IMR-90 (cell line): Measurements from ENCODE around the gene NF1. TPM values are rescaled to one million over a fixed set of nuclear protein-coding genes. Genes with fewer than 3 reads are reported as not detected.

Experiments
- ATAC-seq: fragments of 200-7000 bp; cut with Tn5 transposase; 2 replicates; pipeline ENCODE4 v1.9.1; 2020; ENCODE audit warnings: low read depth, mild to moderate bottlenecking, moderate library complexity
- BruUV-seq: library from RNA; stranded (reverse); fragments of 400-500 nt; replicated peaks from 2 replicates; lab custom pipeline; 2021; lab: Mats Ljungman, UMichigan
- CTCF ChIA-PET: fragments of 300-600 bp; formaldehyde crosslinking; extraction: SDS; loops from one replicate; lab custom pipeline; 2021; ENCODE audit warnings: antibody characterized with exemption; lab: Yijun Ruan, JAX
- POLR2A ChIA-PET: fragments of 300-600 bp; sonication (Branson Sonifier 250); formaldehyde crosslinking; loops from one replicate; lab custom pipeline; 2022; ENCODE audit warnings: antibody characterized with exemption; ENCODE audit not compliant: unreplicated experiment; lab: Charles Lee
- DNase-seq: peaks from one replicate; pipeline ENCODE4 v3.0.0; 2013
- H2AFZ ChIP-seq: replicated peaks from 2 replicates; pipeline ENCODE3; 2013; ENCODE audit warnings: low read length, mild to moderate bottlenecking; ENCODE audit not compliant: poor library complexity
- H2AK5ac ChIP-seq: 2 replicates; pipeline ENCODE4 v1.6.1; 2013; ENCODE audit warnings: low read depth, low read length, inconsistent platforms
- H2AK9ac ChIP-seq: replicated peaks from 2 replicates; pipeline ENCODE3; 2013; ENCODE audit warnings: mild to moderate bottlenecking, low read depth, low read length, moderate library complexity; ENCODE audit not compliant: poor library complexity
- H2BK120ac ChIP-seq: 2 replicates; pipeline ENCODE4 v1.6.1; 2013; ENCODE audit warnings: low read depth, low read length, inconsistent platforms
- H2BK15ac ChIP-seq: 3 replicates; pipeline ENCODE4 v1.6.1; 2013; ENCODE audit warnings: low read depth, low read length, inconsistent platforms
- H2BK20ac ChIP-seq: 2 replicates; pipeline ENCODE4 v1.6.1; 2013; ENCODE audit warnings: low read depth, mild to moderate bottlenecking, inconsistent platforms, low read length, moderate library complexity
- H2BK5ac ChIP-seq: 2 replicates; pipeline ENCODE4 v1.6.1; 2013; ENCODE audit warnings: mild to moderate bottlenecking, low read depth, low read length, inconsistent platforms; ENCODE audit not compliant: poor library complexity, severe bottlenecking
- H3K14ac ChIP-seq: replicated peaks from 2 replicates; pipeline ENCODE4 v1.6.1; 2013; ENCODE audit warnings: low read depth, low read length, inconsistent platforms
- H3K18ac ChIP-seq: 2 replicates; pipeline ENCODE4 v1.6.1; 2013; ENCODE audit warnings: low read depth, low read length, control low read depth
- H3K23ac ChIP-seq: 2 replicates; pipeline ENCODE4 v1.6.1; 2013; ENCODE audit warnings: low read depth, low read length, inconsistent platforms
- H3K27ac ChIP-seq: 2 replicates; pipeline ENCODE4 v1.5.1; 2013; ENCODE audit warnings: mild to moderate bottlenecking, control low read depth, low read length; ENCODE audit not compliant: insufficient read depth
- H3K27me3 ChIP-seq: 2 replicates; pipeline ENCODE4 v1.6.1; 2013; ENCODE audit warnings: low read length; ENCODE audit not compliant: control insufficient read depth, insufficient read depth
- H3K36me3 ChIP-seq: 2 replicates; pipeline ENCODE4 v1.6.1; 2013; ENCODE audit warnings: low read length, mixed read lengths; ENCODE audit not compliant: control insufficient read depth, insufficient read depth
- H3K4ac ChIP-seq: 2 replicates; pipeline ENCODE4 v1.6.1; 2013; ENCODE audit warnings: low read depth, low read length, inconsistent platforms
- H3K4me1 ChIP-seq: 2 replicates; pipeline ENCODE4 v1.6.1; 2013; ENCODE audit warnings: low read length, mixed read lengths; ENCODE audit not compliant: control insufficient read depth, insufficient read depth
- H3K4me2 ChIP-seq: 2 replicates; pipeline ENCODE4 v1.6.1; 2013; ENCODE audit warnings: low read depth, mild to moderate bottlenecking, control low read depth, low read length, moderate library complexity
- H3K4me3 ChIP-seq: 2 replicates; pipeline ENCODE4 v1.5.1; 2013; ENCODE audit warnings: low read depth, mild to moderate bottlenecking, control low read depth, low read length, moderate library complexity; ENCODE audit not compliant: insufficient read depth
- H3K56ac ChIP-seq: 2 replicates; pipeline ENCODE4 v1.6.1; 2013; ENCODE audit warnings: low read length, inconsistent platforms; ENCODE audit not compliant: insufficient read depth; ENCODE audit errors: extremely low read depth
- H3K79me1 ChIP-seq, 2 experiments: 2 replicates each; pipeline ENCODE4 v1.6.1; 2013; ENCODE audit warnings: low read length in 2 of 2, inconsistent platforms in 1 of 2, low read depth in 1 of 2
- H3K9ac ChIP-seq: 2 replicates; pipeline ENCODE4 v1.6.1; 2013; ENCODE audit warnings: low read depth, low read length, control low read depth
- H3K9me1 ChIP-seq: 2 replicates; pipeline ENCODE4 v1.6.1; 2013; ENCODE audit warnings: low read length, inconsistent platforms; ENCODE audit not compliant: insufficient read depth
- H3K9me3 ChIP-seq: 2 replicates; pipeline ENCODE4 v1.6.1; 2013; ENCODE audit warnings: low read length; ENCODE audit not compliant: control insufficient read depth, insufficient read depth
- H4K20me1 ChIP-seq: 2 replicates; pipeline ENCODE4 v1.6.1; 2013; ENCODE audit warnings: low read length, inconsistent platforms; ENCODE audit not compliant: insufficient read depth
- H4K5ac ChIP-seq: 2 replicates; pipeline ENCODE4 v1.6.1; 2013; ENCODE audit warnings: mild to moderate bottlenecking, low read depth, low read length, control low read depth
- H4K8ac ChIP-seq, 2 experiments: 2 replicates each; pipeline ENCODE4 v1.6.1; 2013; ENCODE audit warnings: low read depth in 2 of 2, low read length in 2 of 2, control low read depth in 1 of 2, inconsistent platforms in 1 of 2
- H4K91ac ChIP-seq: 2 replicates; pipeline ENCODE4 v1.6.1; 2013; ENCODE audit warnings: low read depth, low read length, inconsistent platforms; ENCODE audit not compliant: insufficient read depth
- MAFK ChIP-seq: IDR thresholded peaks from 2 replicates; pipeline ENCODE4 v1.6.1; 2012; ENCODE audit warnings: low read depth, low read length, improper control_type of control experiment
- RAD21 ChIP-seq: IDR thresholded peaks from 2 replicates; pipeline ENCODE4 v1.6.1; 2012; ENCODE audit warnings: low read length, improper control_type of control experiment
- WGBS, 2 experiments: methylation state at CpG; one replicate each; pipeline versions ENCODE4 v1.1.5 to v1.1.7; 2013; ENCODE audit warnings: missing lambda C conversion rate in 2 of 2; ENCODE audit not compliant: insufficient read length in 1 of 2; ENCODE audit errors: extremely low coverage in 2 of 2; 5-methylcytosine and 5-hydroxymethylcytosine counted together
- dilution Hi-C: fragments of 300-500 bp; cut with HindIII; formaldehyde crosslinking; loops from one replicate; pipeline ENCODE4 v1.14.3; 2018; ENCODE audit warnings: low sequenced_read_pairs; ENCODE audit not compliant: unreplicated experiment
- in situ Hi-C: fragments of 300-500 bp; cut with MboI; formaldehyde crosslinking; loops from 3 replicates; pipeline ENCODE4 v1.14.3; 2019; ENCODE audit warnings: low sequenced_read_pairs, inconsistent platforms, mixed read lengths
- intact Hi-C: fragments of 100-400 bp; cut with micrococcal nuclease; formaldehyde crosslinking; loops from 2 replicates; pipeline ENCODE4 v1.10.0; 2022
- polyA plus RNA-seq, 3 experiments: library from polyadenylated mRNA; depleted of rRNA; stranded (reverse); fragments of >200 nt; gene quantifications; 2 replicates each; pipeline ENCODE4 v1.2.3, GENCODE V29; 2012; ENCODE audit warnings: low replicate concordance in 1 of 3
- total RNA-seq: library from RNA; depleted of rRNA; stranded (reverse); fragments of >200 nt; gene quantifications from 2 replicates; pipeline ENCODE4 v1.2.3, GENCODE V29; 2012

The NF1 gene
- total and polyA plus RNA-seq, 2 of the 4 experiments (the other 2 are of a cell fraction), result 17.9 to 48.6 TPM

DNA sequence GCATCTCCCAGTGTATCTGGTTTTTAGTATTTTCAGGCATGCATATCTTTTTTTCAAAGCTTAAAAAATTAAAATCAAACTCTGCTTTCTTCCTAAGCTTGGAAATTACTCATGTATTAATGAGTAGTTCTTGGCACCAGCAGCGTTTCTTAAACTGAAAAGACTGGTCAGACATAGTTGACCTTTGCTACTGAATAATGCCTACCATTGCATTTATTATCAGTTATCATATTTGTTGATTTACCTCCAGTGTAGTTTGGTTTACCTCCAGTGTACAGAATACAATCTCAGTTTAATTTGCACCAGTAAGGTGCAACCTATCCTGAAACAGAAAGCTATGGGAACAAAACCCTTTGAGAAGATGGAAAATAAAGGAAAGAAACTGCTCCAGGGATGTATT, 261.2 kb downstream of the NF1 start:
- Histone ChIP-seq H3K27ac (no peak overlapping the region), H3K23ac (no peak overlapping the region), H4K5ac (no peak overlapping the region), H3K4ac (no peak overlapping the region), H3K56ac (no peak overlapping the region), H3K4me2 (no peak overlapping the region), H3K79me1 (peaks cover 0 to 6% of the 10 kb centered on the region in 2 experiments; a peak in 1 of 4 replicates), H3K27me3 (no peaks in the 10 kb centered on the region), H4K91ac (no peak overlapping the region), H2AK9ac (no peak overlapping the region), H2AK5ac (no peak overlapping the region), H3K9ac (no peak overlapping the region), H2BK20ac (no peak overlapping the region), H4K20me1 (no peaks in the 10 kb centered on the region), H3K4me3 (no peak overlapping the region), H3K9me1 (no peaks in the 10 kb centered on the region), H4K8ac (no peak overlapping the region), H2AFZ (no peak overlapping the region), H3K9me3 (no peaks in the 10 kb centered on the region), H3K36me3 (peaks cover 25% of the 10 kb centered on the region), H2BK15ac (no peak overlapping the region), H2BK5ac (no peak overlapping the region), H2BK120ac (no peak overlapping the region), H3K18ac (no peak overlapping the region), H3K14ac (no peak overlapping the region), H3K4me1 (no peaks in the 10 kb centered on the region)
- DNase-seq (no peak), ATAC-seq (no peak)
- intact Hi-C loops (loop anchor here (5.0 kb wide), 1 partner anchor 89 kb away; no protein-coding TSS in a partner anchor), in situ Hi-C loops (no loop called here), dilution Hi-C loops (no loop called here)
- BruUV-seq, result no TSS peak
- no CpG with 5 or more reads among the region's 1 CpG for WGBS, 2 experiments
- ChIA-PET CTCF (no interaction called here), POLR2A (interaction anchor here (0.5 kb wide), 1 partner anchor 192 kb away, joined by 3 read pairs; no protein-coding TSS in a partner anchor)
- no peak for TF ChIP-seq RAD21
- peak; percentile 41; the same call in 1 of the 2 replicates for TF ChIP-seq MAFK
